ENCODE results near the gene BBOX1. TPM values are rescaled to one million over a fixed set of nuclear protein-coding genes. Genes with fewer than 3 reads are reported as not detected.

Gene BBOX1
- total and polyA plus RNA-seq, 2 of the 8 experiments (the other 6 are each of a cell fraction or from before 2014, with no cell fraction given), result not detected

DNA sequence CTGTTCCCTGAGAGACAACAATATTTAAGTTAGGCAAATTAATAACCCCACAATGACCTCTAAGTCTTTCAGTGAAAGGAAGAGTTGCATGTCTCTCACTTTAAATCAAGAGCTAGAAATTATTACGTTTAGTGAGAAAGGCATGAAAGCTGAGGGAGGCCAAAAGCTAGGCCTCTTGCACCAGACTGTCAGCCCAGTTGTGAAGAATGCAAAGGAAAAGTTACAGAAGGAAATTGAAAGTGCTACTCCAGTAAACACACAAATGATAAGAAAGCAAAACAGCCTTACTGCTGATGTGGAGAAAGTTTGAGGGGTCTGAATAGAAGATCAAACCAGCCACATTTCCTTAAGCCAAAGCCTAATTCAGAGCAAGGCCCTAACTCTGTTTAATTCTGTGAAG lies 45.0 kb downstream of the BBOX1 start:
- Histone ChIP-seq H4K5ac (ENCODE audit: insufficient read length, low read depth, low read length) (no peak overlapping the region), H3K79me2 (ENCODE audit: control insufficient read depth in 1 of 2, insufficient read depth in 2 of 2, low read length in 2 of 2) (no peaks in the 10 kb centered on the region), H3K18ac (ENCODE audit: extremely low read depth, low read length) (no peak overlapping the region), H3K9ac (replicated peaks in 1 of 4; ENCODE audit: extremely low read depth in 1 of 4, low read depth in 3 of 4, low read length in 3 of 4) (no peak overlapping the region), H3K79me1 (ENCODE audit: low read depth, low read length) (no peaks in the 10 kb centered on the region), H4K91ac (replicated peaks; ENCODE audit: insufficient read length, low read length) (no peak overlapping the region), H3K56ac (replicated peaks; ENCODE audit: insufficient read length, low read depth, low read length) (no peak overlapping the region), H2AFZ (ENCODE audit: low read length) (no peak overlapping the region), H3K27ac (ENCODE audit: low read depth, low read length) (no peak overlapping the region), H3K27me3 (replicated peaks in 1 of 4; ENCODE audit: control insufficient read depth in 3 of 4, extremely low read depth in 1 of 4, insufficient read depth in 3 of 4, low read length in 3 of 4) (no peaks in the 10 kb centered on the region), H3K4me1 (replicated peaks in 1 of 4; ENCODE audit: control insufficient read depth in 3 of 4, insufficient read depth in 4 of 4, low read length in 3 of 4) (no peaks in the 10 kb centered on the region), H2BK12ac (ENCODE audit: low read depth, low read length) (no peak overlapping the region), H3K23ac (ENCODE audit: insufficient read length) (no peak overlapping the region), H3K14ac (ENCODE audit: insufficient read length) (no peak overlapping the region), H3K4me3 (ENCODE audit: extremely low read depth in 1 of 4, insufficient read depth in 2 of 4, low read depth in 3 of 4, low read length in 4 of 4) (no peak overlapping the region), H2BK15ac (ENCODE audit: low read length) (no peak overlapping the region), H3K23me2 (ENCODE audit: low read depth, low read length) (no peaks in the 10 kb centered on the region), H2AK5ac (ENCODE audit: low read depth, low read length) (no peak overlapping the region), H3K36me3 (ENCODE audit: control insufficient read depth in 2 of 4, insufficient read depth in 4 of 4, low read length in 3 of 4) (no peaks in the 10 kb centered on the region), H4K20me1 (replicated peaks in 1 of 2; ENCODE audit: control insufficient read depth in 1 of 2, insufficient read depth in 2 of 2, low read length in 2 of 2) (no peaks in the 10 kb centered on the region), H3K4me2 (ENCODE audit: insufficient read depth in 1 of 2, low read depth in 2 of 2, low read length in 2 of 2) (no peak overlapping the region), H2BK5ac (ENCODE audit: low read depth, low read length) (no peak overlapping the region), H3K9me3 (ENCODE audit: insufficient read depth in 2 of 2, low read depth in 1 of 2, low read length in 1 of 2) (no peaks in the 10 kb centered on the region; a peak in 1 of 4 replicates), H3K4ac (replicated peaks; ENCODE audit: insufficient read length, low read depth, low read length) (no peak overlapping the region), H2BK20ac (ENCODE audit: low read length) (no peak overlapping the region), H4K8ac (ENCODE audit: extremely low read depth, insufficient read depth, low read length) (no peak overlapping the region), H2BK120ac (replicated peaks; ENCODE audit: low read depth, low read length) (no peak overlapping the region)
- FAIRE-seq, result no peak
- ChIA-PET CTCF (ENCODE audit: partially characterized antibody) (interaction anchor here (0.7 kb wide), 3 partner anchors 9 to 189 kb away, joined by 3 to 4 read pairs (median 3); no protein-coding TSS in a partner anchor), POLR2A (ENCODE audit: partially characterized antibody) (no interaction called here)
- WGBS, 2 experiments (ENCODE audit: extremely low coverage in 1 of 2, insufficient coverage in 1 of 2, insufficient read length in 1 of 2, insufficient replicate concordance in 2 of 2, low coverage in 1 of 2, low lambda C conversion rate in 2 of 2, missing lambda C conversion rate in 1 of 2), result 0% methylated on average over 1 of the region's 1 CpG; no CpG with 5 or more reads in 1 of the 2 experiments
- TF ChIP-seq ZNF274 (IDR thresholded peaks at IDR 0.05; ENCODE audit: borderline replicate concordance, extremely low read depth, low read length) (no peak), EZH2 (IDR thresholded peaks at IDR 0.05; ENCODE audit: low read depth, low read length, severe bottlenecking) (no peak), MAX (IDR thresholded peaks at IDR 0.05) (no peak), CBX8 (IDR thresholded peaks at IDR 0.05; ENCODE audit: borderline replicate concordance, low read depth, low read length) (no peak), EGR1 (IDR thresholded peaks at IDR 0.05; ENCODE audit: borderline replicate concordance, low read depth, low read length) (no peak), SUZ12 (IDR thresholded peaks at IDR 0.05; ENCODE audit: low read length) (no peak), POU5F1 (IDR thresholded peaks at IDR 0.05; ENCODE audit: low read depth, low read length) (no peak), NRF1 (IDR thresholded peaks at IDR 0.05; ENCODE audit: low read depth, low read length) (no peak), SAP30 (IDR thresholded peaks at IDR 0.05; ENCODE audit: insufficient read depth, insufficient replicate concordance, low read length) (no peak), YY1 (IDR thresholded peaks at IDR 0.05; ENCODE audit: low read depth, low read length) (no peak), HDAC6 (IDR thresholded peaks at IDR 0.05; ENCODE audit: low read depth, low read length) (no peak), ASH2L (IDR thresholded peaks at IDR 0.05; ENCODE audit: low read length) (no peak), CHD2 (IDR thresholded peaks at IDR 0.05; ENCODE audit: low read length) (no peak)
- DNase-seq (ENCODE audit: low read depth in 1 of 2, low spot score in 2 of 2), result no peak

All from H1 (cell line).